Thoracic aorta (tissue), 2 donors: ENCODE data around the gene S100A4. TPM values are rescaled to one million over a fixed set of nuclear protein-coding genes. Genes with fewer than 3 reads are reported as not detected.
"Not testable (repeated sequence)": the region's sequence is repeated elsewhere in the genome, so short reads cannot be mapped to it uniquely, and the experiment has no call there.

Experiments used
- ATAC-seq: fragments of 150-250 bp; one replicate; pipeline ENCODE4 v1.8.0; 2017; ENCODE audit warnings: low read depth; ENCODE audit not compliant: insufficient number of reproducible peaks, low FRiP score
- DNase-seq: peaks from one replicate; pipeline ENCODE4 v3.0.0-alpha.2; 2020; ENCODE audit warnings: low spot score
- H3K27ac ChIP-seq, 2 donors: fragments of 200-600 bp; sonication (generic); 1 replicate in 1 of 2; 2 replicates in 1 of 2; pipeline ENCODE4 v1.5.1; 2016; ENCODE audit warnings: mild to moderate bottlenecking in 2 of 2, moderate library complexity in 2 of 2
- H3K27me3 ChIP-seq: fragments of 200-600 bp; sonication (generic); replicated peaks from 2 replicates; pipeline ENCODE4 v1.6.0; 2016; ENCODE audit warnings: mild to moderate bottlenecking; ENCODE audit not compliant: insufficient read depth
- H3K36me3 ChIP-seq: fragments of 200-600 bp; sonication (generic); one replicate; pipeline ENCODE4 v1.5.1; 2016
- H3K4me1 ChIP-seq, 2 donors: fragments of 200-600 bp; sonication (generic); 1 replicate in 1 of 2; 2 replicates in 1 of 2; pipeline versions ENCODE4 v1.5.1 to v1.6.0; 2016; ENCODE audit warnings: low read depth in 2 of 2, mild to moderate bottlenecking in 1 of 2; ENCODE audit not compliant: control insufficient read depth in 1 of 2
- H3K4me3 ChIP-seq: fragments of 200-600 bp; sonication (generic); 2 replicates; pipeline ENCODE4 v1.5.1; 2016; ENCODE audit warnings: mild to moderate bottlenecking
- H3K9me3 ChIP-seq: fragments of 200-600 bp; sonication (generic); 2 replicates; pipeline ENCODE4 v1.5.1; 2016
- CTCF ChIP-seq: fragments of 200-600 bp; sonication (generic); IDR thresholded peaks from one replicate; pipeline ENCODE4 v1.5.1; 2019; ENCODE audit warnings: antibody characterized with exemption
- total RNA-seq, 2 donors: library from RNA; depleted of rRNA; stranded (reverse); fragments of >200 nt; gene quantifications; one replicate each; pipeline versions ENCODE4 v1.1.0 to v1.2.3, GENCODE V29; 2016

S100A4 gene
- total RNA-seq, 2 donors from 2014 or later = 514 to 1,429 TPM

DNA sequence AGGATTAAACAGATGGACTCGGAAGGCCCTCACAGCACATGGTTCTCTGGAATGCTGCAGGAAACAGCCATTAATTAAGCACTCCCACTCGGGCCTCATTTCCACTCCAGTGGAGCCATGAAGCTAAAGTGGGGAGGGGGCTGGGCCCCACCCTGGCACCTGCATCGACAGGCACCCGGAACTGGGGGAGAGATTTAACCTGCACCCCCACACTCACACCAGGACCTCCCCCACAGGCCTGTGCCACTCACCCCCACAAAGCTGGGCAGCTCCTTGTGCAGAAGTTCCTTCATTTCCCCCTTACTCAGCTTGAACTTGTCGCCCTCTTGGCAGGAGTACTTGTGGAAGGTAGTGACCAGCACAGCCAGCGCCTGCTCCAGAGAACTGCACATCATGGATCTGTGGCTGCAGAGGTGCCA, 17.9 kb upstream of the S100A4 start:
- Histone ChIP-seq H3K36me3 (no peaks in the 10 kb centered on the region), H3K27me3 (no peaks in the 10 kb centered on the region), H3K27ac (no peak overlapping the region), H3K4me1 (peaks cover 29 to 35% of the 10 kb centered on the region in 2 donors), H3K4me3 (no peak overlapping the region), H3K9me3 (no peaks in the 10 kb centered on the region)
- ATAC-seq = no peak
- TF ChIP-seq CTCF = no peak
- no peak for DNase-seq

DNA sequence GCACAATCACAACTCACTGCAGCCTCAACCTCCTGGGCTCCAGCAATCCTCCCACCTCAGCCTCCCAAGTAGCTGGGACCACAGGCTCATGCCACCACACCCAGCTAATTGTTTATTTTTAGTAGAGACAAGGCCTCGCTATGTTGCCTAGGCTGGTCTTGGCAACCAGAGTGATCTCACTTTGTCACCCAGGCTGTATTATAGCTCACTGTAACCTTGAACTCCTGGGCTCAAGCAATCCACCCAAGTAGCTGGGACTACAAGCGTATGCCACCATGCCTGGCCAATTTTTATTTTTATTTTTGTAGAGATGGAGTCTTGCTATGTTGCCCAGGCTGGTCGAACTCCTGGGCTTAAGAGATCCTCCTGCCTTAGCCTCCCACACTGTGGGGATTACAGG, 16.4 kb upstream of the S100A4 start:
- H3K4me3 ChIP-seq, DNase-seq, ATAC-seq: not testable (repeated sequence)

GRCh38 chr1:153561466-153561985, 15.9 kb upstream of the S100A4 start:
- no peak for ATAC-seq
- DNase-seq = no peak
- no peaks in the 10 kb centered on the region for H3K27me3 ChIP-seq
- H3K4me1 ChIP-seq = peaks cover 11 to 17% of the 10 kb centered on the region in 2 donors
- no peak for TF ChIP-seq CTCF
- no peaks in the 10 kb centered on the region for H3K36me3 ChIP-seq
- no peak overlapping the region for H3K4me3 ChIP-seq
- no peak overlapping the region for H3K27ac ChIP-seq
- no peaks in the 10 kb centered on the region for H3K9me3 ChIP-seq

More for the DNA sequence above, 16.4 kb upstream of the S100A4 start:
- not testable (repeated sequence) for H3K27ac ChIP-seq, H3K36me3 ChIP-seq, H3K9me3 ChIP-seq, H3K27me3 ChIP-seq
- H3K4me1 ChIP-seq = peaks cover 15 to 20% of the 10 kb centered on the region in 2 donors

DNA sequence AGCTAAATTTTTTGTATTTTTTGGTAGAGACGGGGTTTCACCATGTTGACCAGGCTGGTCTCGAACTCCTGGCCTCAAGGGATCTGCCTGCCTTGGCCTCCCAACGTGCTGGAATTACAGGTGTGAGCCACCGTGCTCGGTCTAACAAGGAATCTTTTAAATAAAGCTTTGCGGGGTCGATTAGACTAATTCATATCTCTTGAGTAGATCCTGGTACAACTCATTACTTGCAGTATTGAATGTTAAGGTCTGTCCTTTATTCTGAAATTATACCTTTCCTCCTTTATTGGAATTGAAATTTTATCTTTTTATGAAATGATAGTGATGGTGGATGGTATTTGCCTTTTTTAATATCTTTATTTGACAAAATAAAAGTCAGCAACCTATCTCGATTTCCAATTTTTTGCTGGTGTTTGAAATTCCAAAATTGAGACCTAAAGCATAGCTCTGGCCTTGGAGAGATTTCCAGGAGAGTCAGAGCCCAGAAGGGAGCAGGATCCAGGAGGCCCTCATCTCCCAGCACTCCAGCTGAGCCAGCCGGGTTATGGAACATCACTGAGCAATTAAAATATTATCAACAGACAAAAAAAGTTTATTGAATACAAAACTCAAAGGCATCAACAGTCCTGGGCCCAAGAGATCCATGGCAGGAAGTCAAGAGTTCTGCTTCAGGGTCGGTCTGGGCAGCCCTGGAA, 15.3 kb upstream of the S100A4 start:
- TF ChIP-seq CTCF = no peak
- H3K36me3 ChIP-seq = no peaks in the 10 kb centered on the region
- H3K27ac ChIP-seq = no peak overlapping the region
- H3K27me3 ChIP-seq = no peaks in the 10 kb centered on the region
- no peak overlapping the region for H3K4me3 ChIP-seq
- DNase-seq (no peak), ATAC-seq (no peak)
- H3K4me1 ChIP-seq = peaks cover 8 to 11% of the 10 kb centered on the region in 2 donors
- no peaks in the 10 kb centered on the region for H3K9me3 ChIP-seq

DNA sequence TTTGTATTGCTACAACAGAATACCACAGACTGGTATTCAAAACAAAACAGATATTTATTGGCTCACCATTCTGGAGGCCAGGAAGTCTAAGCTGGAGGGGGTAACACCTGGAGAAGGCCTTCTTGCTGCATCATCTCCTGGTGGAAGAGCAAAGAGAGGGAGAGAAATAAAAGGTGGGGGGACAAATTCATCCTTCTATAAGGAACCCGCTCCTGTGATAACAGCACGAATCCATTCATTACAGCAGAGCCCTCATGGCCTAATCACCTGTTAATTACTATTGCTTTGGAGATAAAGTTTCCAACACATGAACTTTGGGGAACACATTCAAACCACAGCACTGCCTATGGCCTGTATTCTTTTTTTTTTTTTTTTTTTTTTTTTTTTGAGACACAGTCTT, 14.6 kb upstream of the S100A4 start:
- DNase-seq = no peak
- Histone ChIP-seq H3K4me1 (peaks cover 1 to 4% of the 10 kb centered on the region in 2 donors), H3K36me3 (no peaks in the 10 kb centered on the region), H3K27me3 (no peaks in the 10 kb centered on the region), H3K4me3 (no peak overlapping the region), H3K9me3 (no peaks in the 10 kb centered on the region), H3K27ac (no peak overlapping the region)
- no peak for TF ChIP-seq CTCF
- ATAC-seq = no peak
